ENCODE measurements around the gene SSX2B. TPM values are rescaled to one million over a fixed set of nuclear protein-coding genes. Genes with fewer than 3 reads are reported as not detected.
"Not testable (repeated sequence)": the region's sequence is repeated elsewhere in the genome, so short reads cannot be mapped to it uniquely, and the experiment has no call there.

SSX2B gene
- total RNA-seq (2014; rRNA removed; shearing (Covaris generic)): 0.43 TPM in 1 of 2 replicates, not detected in the other
- 0.16 and 0.20 TPM in 2 replicates for polyA plus RNA-seq (2015; cell fraction: cytosol; rRNA removed)
- polyA plus RNA-seq (2015; cell fraction: nucleus; rRNA removed): 0.35 TPM in 1 of 2 replicates, not detected in the other

GRCh38 chrX:52750952-52751351, at the start of gene SSX2B:
Gene SSX2B, plus strand, starts transcription at chrX:52751252. Its CDS starts 1,429 bp downstream, at chrX:52752681.
- DNase-seq (ENCODE audit: low read depth): not testable (repeated sequence)

GRCh38 chrX:52707078-52707477, 44.0 kb upstream of the SSX2B start, which contains the start of gene SSX2:
Gene SSX2, minus strand, starts transcription at chrX:52707178. Its CDS starts 1,429 bp downstream, at chrX:52705749.
- not testable (repeated sequence) for DNase-seq (ENCODE audit: low read depth)

GRCh38 chrX:52765983-52766382, 14.9 kb downstream of the SSX2B start:
- not testable (repeated sequence) for DNase-seq (ENCODE audit: low read depth)

- not testable (repeated sequence) for DNase-seq (ENCODE audit: low read depth)
Observed at GRCh38 chrX:52773504-52773903, 22.5 kb downstream of the SSX2B start.

- peak; percentile 25 for DNase-seq (ENCODE audit: low read depth)
Observed at GRCh38 chrX:52797327-52797726, 46.3 kb downstream of the SSX2B start, which contains the start of gene SPANXN5. Gene SPANXN5, minus strand, starts transcription at chrX:52797427. Its CDS starts 79 bp downstream, at chrX:52797348.

- peak; percentile 20 for DNase-seq (ENCODE audit: low read depth)
Observed at GRCh38 chrX:52804876-52805275, 53.8 kb downstream of the SSX2B start.

Small RNA genes within 50 kb of the gene (small RNA-seq; reads per million reads assigned to genes)
- gene AC244505.3: not detected
- not detected for gene AC244505.5
- gene AC244505.6: not detected
- gene AC244505.7: not detected

Other genes starting within 250 kb of the SSX2B start
- gene XAGE1B, start 234.2 kb upstream of the SSX2B start, total RNA-seq (2014; rRNA removed; shearing (Covaris generic)): 1.7 and 4.8 TPM in 2 replicates
- not detected in 2 replicates for gene SSX7, start 96.4 kb upstream of the SSX2B start, total RNA-seq (2014; rRNA removed; shearing (Covaris generic))
- 0.13 TPM in 1 of 2 replicates, not detected in the other for gene SSX2, start 44.1 kb upstream of the SSX2B start, total RNA-seq (2014; rRNA removed; shearing (Covaris generic))
- gene SPANXN5, start 46.2 kb downstream of the SSX2B start, total RNA-seq (2014; rRNA removed; shearing (Covaris generic)): not detected in 2 replicates
- gene XAGE5, start 60.0 kb downstream of the SSX2B start, total RNA-seq (2014; rRNA removed; shearing (Covaris generic)): not detected in 2 replicates
- not detected in 2 replicates for gene XAGE3, start 116.8 kb downstream of the SSX2B start, total RNA-seq (2014; rRNA removed; shearing (Covaris generic))
- 6.6 and 11.4 TPM in 2 replicates for gene FAM156B, start 146.1 kb downstream of the SSX2B start, total RNA-seq (2014; rRNA removed; shearing (Covaris generic))
- gene FAM156A, start 207.3 kb downstream of the SSX2B start, total RNA-seq (2014; rRNA removed; shearing (Covaris generic)): 8.4 and 15.9 TPM in 2 replicates